Measurements from ENCODE around the gene LRCH3. TPM values are rescaled to one million over a fixed set of nuclear protein-coding genes. Genes with fewer than 3 reads are reported as not detected.

The LRCH3 gene
- total RNA-seq, 1 experiment from 2014 or later, result 56.4 TPM

DNA sequence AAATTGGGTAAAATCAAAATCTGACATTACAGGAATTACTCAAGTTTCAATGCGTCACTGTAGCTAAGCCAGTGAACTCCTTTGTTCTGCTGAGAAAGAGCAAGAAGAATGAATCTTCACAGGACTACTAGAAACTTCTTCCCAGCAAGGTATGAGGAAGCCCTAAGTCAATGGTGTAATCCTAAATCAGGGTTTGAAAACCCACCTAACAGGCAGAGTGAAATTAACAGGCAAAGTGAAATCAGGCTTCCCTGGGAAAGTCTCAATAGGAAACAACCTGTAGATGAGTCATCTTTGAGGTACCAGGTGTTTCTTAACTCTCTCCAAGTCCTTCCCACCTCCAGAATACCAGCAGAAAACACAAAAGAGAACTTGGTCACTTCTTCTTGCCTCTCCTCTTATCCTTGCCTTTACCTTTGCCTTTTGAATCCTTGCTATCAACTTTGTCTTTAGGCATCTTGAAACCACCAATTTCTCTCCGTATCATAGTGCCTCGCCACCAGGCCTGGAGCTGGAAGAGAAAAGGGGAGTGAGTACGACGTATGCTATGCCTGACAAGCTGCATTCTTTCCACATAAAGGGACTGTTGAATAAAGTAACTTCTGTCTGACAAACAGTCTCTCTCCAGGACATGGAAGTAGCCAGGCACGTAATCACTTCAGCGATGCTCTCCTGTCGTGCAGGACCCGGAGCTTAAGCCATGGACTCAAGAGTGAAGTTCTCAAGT lies 98.3 kb downstream of the LRCH3 start:
- H2BK12ac ChIP-seq (ENCODE audit: insufficient read length, low read depth, low read length), result no peak overlapping the region
- H3K4me2 ChIP-seq (ENCODE audit: insufficient read depth, insufficient read length, low read length), result no peak overlapping the region
- H4K20me1 ChIP-seq (ENCODE audit: control insufficient read depth, insufficient read depth, insufficient read length), result no peaks in the 10 kb centered on the region
- no peak overlapping the region for H3K18ac ChIP-seq (ENCODE audit: insufficient read length, low read depth, low read length)
- no peak overlapping the region for H3K4me3 Mint-ChIP-seq
- H4K91ac ChIP-seq (ENCODE audit: insufficient read length, low read depth, low read length), result no peak overlapping the region
- no peak overlapping the region for H2BK120ac ChIP-seq (ENCODE audit: low read depth, low read length, poor library complexity, severe bottlenecking)
- WGBS (ENCODE audit: extremely low coverage, insufficient read length, low lambda C conversion rate), result no CpG with 5 or more reads among the region's 9 CpGs
- H2AFZ ChIP-seq (ENCODE audit: low read length), result no peak overlapping the region
- H3T11ph ChIP-seq (ENCODE audit: low read length), result no peak overlapping the region
- no peak overlapping the region for H4K5ac ChIP-seq (ENCODE audit: insufficient read length, low read depth, low read length)
- H2BK15ac ChIP-seq (ENCODE audit: low read depth, low read length), result no peak overlapping the region
- no peak overlapping the region for H2AK5ac ChIP-seq (ENCODE audit: insufficient read length, low read length)
- H2BK5ac ChIP-seq (ENCODE audit: insufficient read length, low read length), result no peak overlapping the region
- H3K4me1 Mint-ChIP-seq, result peaks cover 15 to 20% of the 10 kb centered on the region in 2 experiments
- H3K36me3 Mint-ChIP-seq (ENCODE audit: insufficient read depth in 1 of 3, low read depth in 3 of 3), result peaks cover 7 to 12% (median 11%) of the 10 kb centered on the region in 3 experiments; a peak in 6 of 7 replicates
- no peak overlapping the region for H3K56ac ChIP-seq (ENCODE audit: insufficient read length, low read depth, low read length)
- H3K27me3 Mint-ChIP-seq (ENCODE audit: low read depth), result no peaks in the 10 kb centered on the region; the same call in 1 of the 2 replicates
- no peaks in the 10 kb centered on the region for H3K79me1 ChIP-seq (ENCODE audit: insufficient read depth, low read depth, low read length, poor library complexity, severe bottlenecking)
- no peak overlapping the region for H3K23ac ChIP-seq (ENCODE audit: insufficient read length, low read depth, low read length)
- no peak overlapping the region for H3K4ac ChIP-seq (ENCODE audit: low read depth, low read length)
- H3K9me3 ChIP-seq (ENCODE audit: control insufficient read depth, low read depth, low read length), result no peaks in the 10 kb centered on the region
- H3K23me2 ChIP-seq (ENCODE audit: insufficient read length, low read depth, low read length, poor library complexity, severe bottlenecking), result no peaks in the 10 kb centered on the region
- no peak for DNase-seq
- H3K9me3 Mint-ChIP-seq, result no peaks in the 10 kb centered on the region
- no peaks in the 10 kb centered on the region for H3K4me1 ChIP-seq (ENCODE audit: insufficient read depth, low read length)
- no peak overlapping the region for H4K8ac ChIP-seq (replicated peaks; ENCODE audit: insufficient read length, low read depth, low read length)
- H3K27ac ChIP-seq (ENCODE audit: insufficient read length, low read depth, low read length), result peak overlapping the region; percentile 0
- H3K27me3 ChIP-seq (ENCODE audit: insufficient read depth, low read length), result no peaks in the 10 kb centered on the region
- no peak overlapping the region for H3K9ac ChIP-seq (ENCODE audit: extremely low read depth, insufficient read length, low read length)
- no peak for TF ChIP-seq CTCF (conservative IDR thresholded peaks at IDR 0.05)
- no peaks in the 10 kb centered on the region for H3K79me2 ChIP-seq (ENCODE audit: insufficient read depth, low read length)
- no peak overlapping the region for H3K14ac ChIP-seq (ENCODE audit: insufficient read depth, low read length)
- H2BK20ac ChIP-seq (ENCODE audit: low read depth, low read length, poor library complexity, severe bottlenecking), result no peak overlapping the region
- H3K27ac Mint-ChIP-seq, result peak overlapping the region in 2 of 3 experiments; percentile 43 to 80; a peak in 3 of 7 replicates
